Muscle of leg (tissue), 11 donors: Measurements from ENCODE around the gene MINDY4. TPM values are rescaled to one million over a fixed set of nuclear protein-coding genes. Genes with fewer than 3 reads are reported as not detected.

ENCODE experiments used
- DNase-seq: peaks from one replicate; pipeline ENCODE4 v3.0.0; 2013
- H3K27ac ChIP-seq: one replicate; pipeline ENCODE4 v1.5.1; 2013; ENCODE audit warnings: mild to moderate bottlenecking, low read length, control low read depth
- H3K27me3 ChIP-seq: one replicate; pipeline ENCODE4 v1.6.1; 2013; ENCODE audit warnings: low read length; ENCODE audit not compliant: control insufficient read depth, insufficient read depth
- H3K36me3 ChIP-seq: one replicate; pipeline ENCODE4 v1.6.1; 2013; ENCODE audit warnings: low read length; ENCODE audit not compliant: control insufficient read depth, insufficient read depth
- H3K4me1 ChIP-seq: one replicate; pipeline ENCODE4 v1.6.1; 2013; ENCODE audit warnings: low read length; ENCODE audit not compliant: control insufficient read depth, insufficient read depth
- H3K4me3 ChIP-seq: one replicate; pipeline ENCODE4 v1.5.1; 2013; ENCODE audit warnings: low read length, control low read depth
- H3K9me3 ChIP-seq: replicated peaks from 2 replicates; pipeline ENCODE4 v1.6.1; 2013; ENCODE audit warnings: low read depth, low read length; ENCODE audit not compliant: control insufficient read depth
- WGBS: methylation state at CpG from one replicate; pipeline ENCODE4 v1.1.5; 2013; ENCODE audit warnings: missing lambda C conversion rate; ENCODE audit not compliant: insufficient coverage; 5-methylcytosine and 5-hydroxymethylcytosine counted together
- polyA plus RNA-seq, 8 donors: library from polyadenylated mRNA; unstranded; fragments of 120-200 nt; gene quantifications; one replicate each; pipeline versions ENCODE4 v1.2.1 to v1.2.3, GENCODE V29; 2013; ENCODE audit warnings: inconsistent platforms in 1 of 8, low replicate concordance in 1 of 8; ENCODE audit not compliant: insufficient read length in 8 of 8, insufficient read depth in 1 of 8
- total RNA-seq: library from RNA; stranded (reverse); fragments of 120-200 nt; gene quantifications from one replicate; pipeline ENCODE4 v1.2.4, GENCODE V29; 2013

MINDY4 gene
- total and polyA plus RNA-seq, 9 donors, result 4.0 to 6.6 (median 5.7) TPM

DNA sequence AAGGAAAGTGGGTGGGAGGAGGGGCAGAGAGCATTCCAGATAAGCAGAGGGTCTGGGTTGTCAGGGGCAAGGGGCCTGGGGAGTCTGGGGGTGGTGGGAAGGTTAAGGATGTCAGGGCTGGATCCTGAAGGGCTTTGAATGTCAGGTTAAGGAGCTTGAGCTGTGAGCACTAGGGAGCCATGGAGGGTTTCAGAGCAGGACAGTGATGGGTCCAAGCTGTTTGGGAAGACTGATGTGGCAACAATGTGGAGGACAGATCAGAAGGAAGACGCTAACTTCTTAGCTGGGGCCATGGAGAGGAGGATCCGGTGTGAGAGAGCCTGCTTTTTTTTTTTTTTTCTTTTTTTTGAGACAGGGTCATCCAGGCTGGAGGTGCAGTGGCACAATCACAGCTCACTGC is 126.6 kb downstream of the MINDY4 start:
- WGBS, result no CpG with 5 or more reads among the region's 2 CpGs
- H3K4me1 ChIP-seq, result peaks cover 63% of the 10 kb centered on the region
- peaks cover 2% of the 10 kb centered on the region for H3K27me3 ChIP-seq
- no peaks in the 10 kb centered on the region for H3K9me3 ChIP-seq
- H3K4me3 ChIP-seq, result no peak overlapping the region
- no peak overlapping the region for H3K27ac ChIP-seq
- DNase-seq, result no peak
- no peaks in the 10 kb centered on the region for H3K36me3 ChIP-seq

DNA sequence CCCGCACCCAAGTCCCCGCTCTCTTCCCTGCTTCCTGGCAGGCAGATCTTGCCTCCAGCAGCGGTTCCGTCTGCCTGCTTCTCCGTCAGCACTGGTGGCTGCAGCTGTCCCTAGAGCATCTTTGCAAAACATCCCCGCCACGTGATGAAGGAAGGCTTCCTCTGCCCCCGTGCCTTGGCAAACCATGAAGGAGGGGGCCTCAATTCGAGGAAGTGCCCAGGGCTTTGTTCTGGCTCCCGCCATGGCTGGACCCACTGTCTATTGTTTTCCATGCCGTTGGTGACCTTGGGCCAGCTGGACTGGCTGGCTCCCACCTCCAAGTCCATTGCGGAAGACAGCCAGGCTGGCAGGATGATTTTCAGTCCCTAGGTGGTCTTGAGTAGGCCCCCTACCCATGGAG is 127.2 kb downstream of the MINDY4 start:
- Histone ChIP-seq H3K27me3 (peaks cover 2% of the 10 kb centered on the region), H3K36me3 (no peaks in the 10 kb centered on the region), H3K4me3 (no peak overlapping the region), H3K9me3 (no peaks in the 10 kb centered on the region), H3K4me1 (peaks cover 56% of the 10 kb centered on the region), H3K27ac (peak overlapping the region; percentile 47)
- DNase-seq, result no peak
- WGBS, result 61% methylated on average over 11 of the region's 12 CpGs

DNA sequence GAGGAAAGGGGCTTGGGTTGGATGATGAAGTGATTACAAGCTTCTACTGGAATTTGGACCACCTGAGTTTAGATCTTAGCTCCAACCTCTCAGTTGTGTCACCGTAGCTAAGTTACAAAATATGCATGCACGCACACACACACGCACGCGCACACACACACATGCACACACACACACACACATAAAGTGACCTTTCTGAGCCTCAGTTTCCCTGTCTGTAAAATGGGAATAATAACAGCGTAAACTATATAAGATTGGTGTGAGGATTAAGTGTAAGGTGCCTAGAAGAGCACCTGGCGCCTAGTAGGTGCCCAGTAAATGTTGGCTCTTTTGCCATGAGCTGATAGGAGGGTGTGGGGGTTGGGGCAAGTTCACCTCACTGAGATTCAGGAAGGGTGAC is 127.8 kb downstream of the MINDY4 start:
- 100% methylated on average over 2 of the region's 7 CpGs for WGBS
- H3K4me3 ChIP-seq, result no peak overlapping the region
- H3K27ac ChIP-seq, result no peak overlapping the region
- no peaks in the 10 kb centered on the region for H3K36me3 ChIP-seq
- H3K27me3 ChIP-seq, result peaks cover 2% of the 10 kb centered on the region
- H3K9me3 ChIP-seq, result no peaks in the 10 kb centered on the region
- no peak for DNase-seq
- H3K4me1 ChIP-seq, result peaks cover 51% of the 10 kb centered on the region

DNA sequence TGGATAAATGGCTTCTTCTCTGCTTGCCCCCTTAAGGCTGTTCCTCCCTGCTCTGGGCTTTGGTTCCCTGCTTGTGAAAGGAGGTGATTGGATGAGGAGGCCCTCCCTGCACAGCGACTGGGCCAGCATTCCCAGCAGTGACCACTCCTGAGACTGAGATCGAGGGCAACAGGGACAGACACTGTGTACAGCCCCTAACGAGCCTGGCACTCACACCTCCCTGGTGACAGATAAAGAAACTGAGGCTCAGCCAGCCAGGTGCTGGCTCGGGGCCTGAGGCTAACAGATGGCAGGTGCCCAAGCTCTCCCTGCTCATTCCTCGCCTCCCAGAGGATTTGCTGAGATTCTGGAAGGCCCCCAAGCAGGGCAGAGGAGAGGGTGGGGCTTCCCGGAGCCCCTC is 128.4 kb downstream of the MINDY4 start:
- Histone ChIP-seq H3K27me3 (peaks cover 2% of the 10 kb centered on the region), H3K4me3 (no peak overlapping the region), H3K36me3 (no peaks in the 10 kb centered on the region), H3K9me3 (no peaks in the 10 kb centered on the region), H3K4me1 (peaks cover 50% of the 10 kb centered on the region), H3K27ac (peak overlapping the region; percentile 1)
- WGBS, result 24% methylated on average over 3 of the region's 6 CpGs
- DNase-seq, result no peak

DNA sequence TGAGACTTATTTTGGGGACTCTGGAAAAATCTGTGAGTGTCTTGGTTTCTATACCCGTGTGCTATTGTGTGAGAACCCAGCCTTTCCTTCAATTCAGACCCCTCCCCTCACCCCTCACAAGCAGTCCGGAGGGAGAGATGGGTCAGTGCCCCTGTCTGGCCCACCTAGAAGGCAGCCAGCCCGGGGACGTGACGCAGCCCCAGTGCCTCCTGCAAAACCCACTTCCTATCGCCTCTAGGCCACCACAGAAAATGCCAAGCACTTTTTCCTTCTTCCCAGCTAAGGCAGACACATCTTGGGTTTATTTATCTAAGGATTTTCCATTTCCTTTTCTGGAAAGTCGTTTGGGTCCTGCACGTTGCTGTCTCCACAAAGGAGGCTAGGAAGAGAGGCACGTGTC is 128.8 kb downstream of the MINDY4 start:
- peaks cover 2% of the 10 kb centered on the region for H3K27me3 ChIP-seq
- H3K4me1 ChIP-seq, result peaks cover 50% of the 10 kb centered on the region
- WGBS, result 55% methylated on average over 6 of the region's 9 CpGs

DNA sequence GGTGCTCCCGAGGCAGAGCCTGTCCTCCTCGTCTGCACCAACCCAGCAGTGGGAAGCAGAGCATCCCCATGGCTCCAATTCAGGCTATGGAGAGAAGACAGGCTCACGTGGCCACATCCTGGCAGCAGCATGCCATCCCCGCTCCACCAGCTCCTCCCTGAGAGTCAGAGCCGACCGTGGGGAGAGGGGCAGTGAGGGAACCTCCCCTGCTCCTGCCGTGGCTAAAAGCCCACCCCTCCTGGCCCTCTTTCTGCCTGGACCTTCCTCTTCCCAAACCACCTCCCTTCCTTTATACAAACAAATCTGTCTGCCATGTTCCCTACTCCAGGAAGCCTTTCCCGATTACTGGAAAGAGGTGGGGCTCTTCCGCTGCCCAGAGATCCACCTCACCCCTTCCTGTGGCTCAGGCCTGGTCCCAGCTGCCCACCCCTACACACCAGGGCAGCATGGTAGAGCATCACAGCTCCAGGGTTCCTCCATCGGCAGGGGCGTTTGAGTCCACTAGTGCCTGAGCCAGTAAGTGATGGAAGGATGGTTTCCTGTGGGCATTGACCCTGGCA is 129.7 kb downstream of the MINDY4 start:
- 70% methylated on average over 7 of the region's 11 CpGs for WGBS
- no peak for DNase-seq
- Histone ChIP-seq H3K27me3 (peaks cover 2% of the 10 kb centered on the region), H3K27ac (no peak overlapping the region), H3K9me3 (no peaks in the 10 kb centered on the region), H3K36me3 (no peaks in the 10 kb centered on the region), H3K4me1 (peaks cover 50% of the 10 kb centered on the region), H3K4me3 (no peak overlapping the region)

More for the DNA sequence above, 128.8 kb downstream of the MINDY4 start:
- no peaks in the 10 kb centered on the region for H3K9me3 ChIP-seq
- no peak for DNase-seq
- H3K4me3 ChIP-seq, result no peak overlapping the region
- H3K27ac ChIP-seq, result peak overlapping the region; percentile 1
- no peaks in the 10 kb centered on the region for H3K36me3 ChIP-seq

DNA sequence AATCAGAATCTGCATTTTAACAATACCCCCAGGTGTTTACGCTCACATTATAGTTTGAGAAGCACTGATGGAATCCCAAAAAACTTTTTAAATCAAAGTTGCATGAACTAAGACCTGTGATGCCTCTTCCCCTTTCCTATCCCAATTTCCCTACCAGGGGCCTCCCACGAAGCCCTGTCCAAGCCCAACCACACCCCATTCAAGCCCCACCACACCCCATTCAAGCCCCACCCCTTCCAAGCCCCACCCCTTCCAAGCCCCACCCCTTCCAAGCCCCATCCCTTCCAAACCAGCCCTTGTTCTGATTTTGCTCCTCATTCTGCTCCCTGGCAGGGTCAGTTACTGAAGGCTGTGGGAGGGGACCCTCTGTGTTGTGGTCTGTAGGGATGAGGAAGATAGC is 130.6 kb downstream of the MINDY4 start:
- Histone ChIP-seq H3K36me3 (no peaks in the 10 kb centered on the region), H3K27me3 (peaks cover 2% of the 10 kb centered on the region), H3K27ac (no peak overlapping the region), H3K4me1 (peaks cover 54% of the 10 kb centered on the region), H3K4me3 (no peak overlapping the region), H3K9me3 (no peaks in the 10 kb centered on the region)
- DNase-seq, result no peak
- 63% methylated on average over 2 of the region's 2 CpGs for WGBS

DNA sequence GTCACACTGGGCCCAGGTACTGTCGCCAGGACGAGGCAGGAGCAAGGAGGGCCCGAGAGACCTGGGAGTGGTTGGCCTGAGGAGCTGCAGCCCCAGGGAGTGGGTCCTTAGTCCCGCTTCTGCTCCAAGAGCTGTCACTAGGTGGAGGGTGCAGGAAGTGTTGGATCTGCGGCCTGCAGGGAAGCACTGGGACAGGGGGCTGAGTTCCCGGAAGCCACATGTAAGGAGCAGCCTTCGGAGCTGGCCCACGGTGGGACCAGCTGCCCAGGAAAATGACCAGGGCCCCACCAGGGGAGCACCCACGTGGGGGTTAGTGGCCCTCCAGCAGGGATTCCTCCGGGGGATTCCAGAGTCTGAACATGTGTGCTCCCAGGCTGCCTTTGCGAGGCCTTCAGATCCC is 131.2 kb downstream of the MINDY4 start:
- no peak overlapping the region for H3K27ac ChIP-seq
- DNase-seq, result no peak

DNA sequence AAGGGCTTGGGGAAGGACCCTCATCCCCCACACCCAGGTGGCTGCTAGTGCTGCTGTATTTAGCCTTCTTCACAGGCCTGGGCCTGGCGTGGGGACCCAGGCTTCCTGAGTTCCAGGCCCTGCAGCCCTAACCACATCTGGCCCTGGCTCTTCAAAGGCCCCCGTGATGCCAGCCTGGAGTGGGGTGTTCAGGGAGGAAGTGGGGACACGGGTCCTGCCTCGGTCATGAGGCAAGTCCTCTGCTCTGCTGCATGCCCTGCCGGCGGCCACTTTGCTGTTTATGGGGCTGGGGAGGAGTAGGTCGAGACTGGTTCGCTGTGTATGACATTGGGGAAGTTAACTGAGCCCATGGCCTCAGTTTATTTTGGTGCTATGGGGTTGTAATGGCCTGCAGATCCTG is 131.9 kb downstream of the MINDY4 start:
- Histone ChIP-seq H3K4me1 (peaks cover 58% of the 10 kb centered on the region), H3K9me3 (no peaks in the 10 kb centered on the region), H3K27me3 (peaks cover 2% of the 10 kb centered on the region), H3K36me3 (no peaks in the 10 kb centered on the region), H3K27ac (no peak overlapping the region), H3K4me3 (no peak overlapping the region)
- no peak for DNase-seq
- 100% methylated on average over 7 of the region's 8 CpGs for WGBS

More for the DNA sequence above, 131.2 kb downstream of the MINDY4 start:
- Histone ChIP-seq H3K9me3 (no peaks in the 10 kb centered on the region), H3K27me3 (peaks cover 2% of the 10 kb centered on the region), H3K4me1 (peaks cover 56% of the 10 kb centered on the region), H3K36me3 (no peaks in the 10 kb centered on the region), H3K4me3 (no peak overlapping the region)
- 89% methylated on average over 11 of the region's 11 CpGs for WGBS

DNA sequence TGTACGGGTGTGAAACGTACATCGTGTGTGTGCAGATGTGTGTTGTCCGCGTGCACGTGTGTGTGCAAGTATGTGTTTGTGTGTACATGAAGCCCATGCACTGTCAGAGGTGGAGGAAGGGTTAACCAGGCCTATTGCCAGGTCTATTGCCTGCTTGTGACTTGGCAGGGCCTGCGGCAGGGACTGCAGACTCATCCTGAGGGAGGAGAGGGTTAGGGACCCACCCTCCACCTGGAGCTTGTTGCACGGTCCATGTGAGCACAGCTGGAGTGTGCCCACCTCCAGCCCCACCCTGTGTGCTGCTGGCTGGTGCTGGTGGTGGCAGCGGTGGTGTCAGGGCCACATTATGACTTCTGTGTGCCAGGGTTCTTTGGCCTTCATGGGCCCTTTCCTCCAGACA is 133.3 kb downstream of the MINDY4 start:
- no peak for DNase-seq
- H3K4me1 ChIP-seq, result peaks cover 64% of the 10 kb centered on the region
- H3K9me3 ChIP-seq, result no peaks in the 10 kb centered on the region
- WGBS, result 0% methylated on average over 1 of the region's 9 CpGs
- no peaks in the 10 kb centered on the region for H3K27me3 ChIP-seq
- no peaks in the 10 kb centered on the region for H3K36me3 ChIP-seq
- no peak overlapping the region for H3K4me3 ChIP-seq
- H3K27ac ChIP-seq, result no peak overlapping the region
